HL-60 (cell line): ENCODE data around the gene FAM83C.

Source experiments
- DNase-seq, 2 experiments: peaks; one replicate each; pipeline ENCODE4 v3.0.0-alpha.2; 2010 to 2020; ENCODE audit warnings: low read depth in 1 of 2, low spot score in 1 of 2
- H3K27ac ChIP-seq: fragments of 250-450 bp; sonication (Bioruptor Pico); replicated peaks from 2 replicates; pipeline ENCODE4 v1.5.1; 2020; ENCODE audit warnings: mild to moderate bottlenecking, moderate library complexity
- H3K27me3 ChIP-seq: fragments of 250-450 bp; sonication (Bioruptor Pico); 2 replicates; pipeline ENCODE4 v1.5.1; 2021; ENCODE audit warnings: mild to moderate bottlenecking, moderate library complexity; ENCODE audit not compliant: insufficient read depth, poor library complexity, severe bottlenecking
- H3K4me3 ChIP-seq: replicated peaks from 2 replicates; pipeline ENCODE4 v1.5.1; 2011; ENCODE audit warnings: mild to moderate bottlenecking, control low read depth, low read length; ENCODE audit not compliant: insufficient read depth
- GABPA ChIP-seq: IDR thresholded peaks from 2 replicates; pipeline ENCODE4 v1.6.1; 2012; ENCODE audit warnings: low read depth
- POLR2AphosphoS5 ChIP-seq: IDR thresholded peaks from 2 replicates; pipeline ENCODE4 v1.6.1; 2012; ENCODE audit warnings: low read depth
- REST ChIP-seq: IDR thresholded peaks from 2 replicates; pipeline ENCODE4 v1.6.1; 2012; ENCODE audit warnings: low read depth; ENCODE audit not compliant: insufficient replicate concordance
- SPI1 ChIP-seq: IDR thresholded peaks from 2 replicates; pipeline ENCODE4 v1.6.1; 2012; ENCODE audit warnings: low read depth, mild to moderate bottlenecking, borderline replicate concordance
- TF ChIP-seq, protein P1 (sequence below): IDR thresholded peaks from one replicate; pipeline ENCODE4 v1.5.1; 2011; ENCODE audit warnings: low read length, control low read depth, inconsistent platforms; ENCODE audit not compliant: insufficient read depth

FAM83C gene

GRCh38 chr20:35297740-35298139, 5.5 kb upstream of the FAM83C start:
- TF ChIP-seq POLR2AphosphoS5 (no peak), REST (no peak), GABPA (no peak), SPI1 (no peak)
- TF ChIP-seq, protein P1, sequence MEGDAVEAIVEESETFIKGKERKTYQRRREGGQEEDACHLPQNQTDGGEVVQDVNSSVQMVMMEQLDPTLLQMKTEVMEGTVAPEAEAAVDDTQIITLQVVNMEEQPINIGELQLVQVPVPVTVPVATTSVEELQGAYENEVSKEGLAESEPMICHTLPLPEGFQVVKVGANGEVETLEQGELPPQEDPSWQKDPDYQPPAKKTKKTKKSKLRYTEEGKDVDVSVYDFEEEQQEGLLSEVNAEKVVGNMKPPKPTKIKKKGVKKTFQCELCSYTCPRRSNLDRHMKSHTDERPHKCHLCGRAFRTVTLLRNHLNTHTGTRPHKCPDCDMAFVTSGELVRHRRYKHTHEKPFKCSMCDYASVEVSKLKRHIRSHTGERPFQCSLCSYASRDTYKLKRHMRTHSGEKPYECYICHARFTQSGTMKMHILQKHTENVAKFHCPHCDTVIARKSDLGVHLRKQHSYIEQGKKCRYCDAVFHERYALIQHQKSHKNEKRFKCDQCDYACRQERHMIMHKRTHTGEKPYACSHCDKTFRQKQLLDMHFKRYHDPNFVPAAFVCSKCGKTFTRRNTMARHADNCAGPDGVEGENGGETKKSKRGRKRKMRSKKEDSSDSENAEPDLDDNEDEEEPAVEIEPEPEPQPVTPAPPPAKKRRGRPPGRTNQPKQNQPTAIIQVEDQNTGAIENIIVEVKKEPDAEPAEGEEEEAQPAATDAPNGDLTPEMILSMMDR = no peak
- Histone ChIP-seq H3K27me3 (no peaks in the 10 kb centered on the region), H3K4me3 (no peak overlapping the region), H3K27ac (no peak overlapping the region)
- DNase-seq = no peak

GRCh38 chr20:35297155-35297554, 4.9 kb upstream of the FAM83C start:
- Histone ChIP-seq H3K27me3 (no peaks in the 10 kb centered on the region), H3K27ac (no peak overlapping the region), H3K4me3 (no peak overlapping the region)
- DNase-seq = no peak
- TF ChIP-seq, protein P1 = no peak
- TF ChIP-seq POLR2AphosphoS5 (no peak), GABPA (no peak)

DNA sequence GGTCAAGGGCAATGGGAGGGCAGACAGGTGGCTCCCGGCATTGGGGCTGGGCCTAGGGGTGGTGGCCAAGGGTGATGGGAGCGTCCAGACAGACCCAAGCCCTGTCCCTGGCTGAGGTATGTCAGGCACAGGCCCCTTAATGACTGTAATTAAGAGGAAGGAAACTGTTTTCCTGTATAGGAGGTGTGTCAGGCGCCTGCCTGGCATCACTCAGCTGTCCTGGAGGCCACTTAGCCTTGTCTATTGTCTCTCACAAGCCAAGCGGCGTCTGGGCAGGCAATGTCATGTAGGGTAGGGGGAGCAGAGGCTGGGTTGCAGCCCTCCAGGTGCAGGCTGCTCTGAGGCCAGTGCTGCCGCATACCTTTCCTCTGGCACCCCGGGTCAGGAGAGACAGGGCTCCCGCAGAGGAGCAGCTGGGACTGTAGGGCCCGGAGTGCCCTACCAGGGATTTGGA, 3.9 kb upstream of the FAM83C start:
- H3K4me3 ChIP-seq = no peak overlapping the region
- no peak for DNase-seq
- TF ChIP-seq, protein P1 = no peak
- H3K27me3 ChIP-seq = no peaks in the 10 kb centered on the region
- H3K27ac ChIP-seq = no peak overlapping the region

DNA sequence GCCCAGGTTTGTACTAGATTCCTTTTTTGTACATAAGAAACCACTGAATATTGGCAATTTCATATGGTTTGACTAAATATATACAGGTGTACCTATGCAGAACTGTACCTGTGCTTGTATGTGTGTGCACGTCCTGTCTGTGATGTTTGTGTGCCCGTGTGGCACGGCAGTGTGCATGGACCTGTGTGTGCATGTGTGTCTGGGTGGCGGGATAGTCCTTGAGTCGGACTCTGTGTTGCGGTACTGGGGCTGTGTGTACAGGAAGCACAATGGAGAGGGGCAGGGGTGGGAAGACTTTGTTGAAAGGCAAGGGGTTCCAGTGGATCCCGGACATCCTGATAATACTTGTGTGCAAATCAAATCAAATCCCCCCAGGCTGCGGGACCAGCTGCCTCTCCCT, 3.4 kb upstream of the FAM83C start:
- TF ChIP-seq POLR2AphosphoS5 (no peak), REST (no peak), GABPA (no peak)
- TF ChIP-seq, protein P1 = no peak
- no peak overlapping the region for H3K4me3 ChIP-seq
- H3K27me3 ChIP-seq = no peaks in the 10 kb centered on the region
- no peak overlapping the region for H3K27ac ChIP-seq
- DNase-seq = no peak
